Naive B cell (primary cell): ENCODE results near the gene HSPBAP1. TPM values are rescaled to one million over a fixed set of nuclear protein-coding genes. Genes with fewer than 3 reads are reported as not detected.
"Not testable (repeated sequence)": the region's sequence is repeated elsewhere in the genome, so short reads cannot be mapped to it uniquely, and the experiment has no call there.

ENCODE experiments used
- ATAC-seq, 2 donors: fragments of 150-1000 bp; cut with Tn5 transposase; 2 replicates each; pipeline ENCODE4 v1.10.0; 2021; ENCODE audit warnings: low read depth in 2 of 2, mild to moderate bottlenecking in 2 of 2, moderate library complexity in 2 of 2
- DNase-seq: peaks from one replicate; pipeline ENCODE4 v3.0.0; 2022
- H3K27ac Mint-ChIP-seq, 6 donors: one replicate each; pipeline ENCODE4 v1.8.0; 2020 to 2022; ENCODE audit warnings: mild to moderate bottlenecking in 6 of 6, mixed read lengths in 6 of 6, moderate library complexity in 5 of 6, inconsistent platforms in 2 of 6
- H3K27me3 Mint-ChIP-seq, 3 donors: one replicate each; pipeline ENCODE4 v1.8.0; 2021 to 2022; ENCODE audit warnings: mixed read lengths in 3 of 3, mild to moderate bottlenecking in 1 of 3
- H3K36me3 Mint-ChIP-seq, 2 donors: one replicate each; pipeline ENCODE4 v1.8.0; 2020 to 2022; ENCODE audit warnings: mixed read lengths in 2 of 2, inconsistent platforms in 1 of 2, mild to moderate bottlenecking in 1 of 2
- H3K4me1 Mint-ChIP-seq, 3 donors: one replicate each; pipeline ENCODE4 v1.8.0; 2020 to 2022; ENCODE audit warnings: mixed read lengths in 3 of 3, inconsistent platforms in 1 of 3, mild to moderate bottlenecking in 1 of 3, moderate library complexity in 1 of 3
- H3K4me3 Mint-ChIP-seq, 8 donors: one replicate each; pipeline ENCODE4 v1.8.0; 2020 to 2022; ENCODE audit warnings: mild to moderate bottlenecking in 8 of 8, mixed read lengths in 8 of 8, moderate library complexity in 8 of 8, inconsistent platforms in 2 of 8
- H3K9me3 Mint-ChIP-seq, 7 donors: one replicate each; pipeline ENCODE4 v1.8.0; 2020 to 2022; ENCODE audit warnings: mixed read lengths in 7 of 7, mild to moderate bottlenecking in 5 of 7, inconsistent platforms in 2 of 7, moderate library complexity in 1 of 7
- polyA plus RNA-seq, 6 donors: library from polyadenylated mRNA; unstranded; fragments of 300-500 nt; fragmentation: Illumina TruSeq; gene quantifications; one replicate each; pipeline ENCODE4 v1.2.3, GENCODE V29; 2021; ENCODE audit warnings: low read depth in 6 of 6

The HSPBAP1 gene
- polyA plus RNA-seq, 6 donors from 2014 or later, result 8.6 to 14.7 (median 10.7) TPM

GRCh38 chr3:122745369-122746021 is 48.1 kb downstream of the HSPBAP1 start:
- no peaks in the 10 kb centered on the region for H3K4me1 Mint-ChIP-seq

GRCh38 chr3:122743581-122744120 is 50.0 kb downstream of the HSPBAP1 start:
- no peak for DNase-seq
- Mint-ChIP-seq H3K4me3 (no peak overlapping the region), H3K4me1 (no peaks in the 10 kb centered on the region), H3K27ac (peak overlapping the region in 1 of 6 donors; percentile 91), H3K27me3 (no peaks in the 10 kb centered on the region), H3K9me3 (peaks cover 0 to 8% (median 0%) of the 10 kb centered on the region in 7 donors), H3K36me3 (peaks cover 19 to 37% of the 10 kb centered on the region in 2 donors)
- ATAC-seq, result no peak

More at GRCh38 chr3:122745369-122746021, 48.1 kb downstream of the HSPBAP1 start:
- no peaks in the 10 kb centered on the region for H3K27me3 Mint-ChIP-seq
- H3K9me3 Mint-ChIP-seq, result peaks cover 0 to 5% (median 0%) of the 10 kb centered on the region in 7 donors
- H3K4me3 Mint-ChIP-seq, result no peak overlapping the region
- H3K36me3 Mint-ChIP-seq, result peaks cover 12 to 30% of the 10 kb centered on the region in 2 donors
- ATAC-seq, result no peak
- DNase-seq, result no peak
- H3K27ac Mint-ChIP-seq, result peak overlapping the region in 1 of 6 donors; percentile 17

- Mint-ChIP-seq H3K9me3 (peaks cover 0 to 8% (median 0%) of the 10 kb centered on the region in 7 donors), H3K36me3 (peaks cover 19 to 37% of the 10 kb centered on the region in 2 donors)
- ATAC-seq, result no peak
Observed at GRCh38 chr3:122742234-122742633, 51.4 kb downstream of the HSPBAP1 start.

GRCh38 chr3:122739172-122739571 is 54.5 kb downstream of the HSPBAP1 start:
- Mint-ChIP-seq H3K36me3 (peaks cover 19 to 32% of the 10 kb centered on the region in 2 donors), H3K9me3 (peaks cover 0 to 3% (median 0%) of the 10 kb centered on the region in 7 donors), H3K4me1 (no peaks in the 10 kb centered on the region), H3K4me3 (no peak overlapping the region), H3K27ac (peak overlapping the region in 1 of 6 donors; percentile 16), H3K27me3 (no peaks in the 10 kb centered on the region)
- no peak for ATAC-seq
- no peak for DNase-seq

More at GRCh38 chr3:122742234-122742633, 51.4 kb downstream of the HSPBAP1 start:
- no peak overlapping the region for H3K4me3 Mint-ChIP-seq
- H3K4me1 Mint-ChIP-seq, result no peaks in the 10 kb centered on the region
- no peak overlapping the region for H3K27ac Mint-ChIP-seq
- DNase-seq, result no peak
- H3K27me3 Mint-ChIP-seq, result no peaks in the 10 kb centered on the region

- not testable (repeated sequence) for H3K27me3 Mint-ChIP-seq, H3K4me3 Mint-ChIP-seq, H3K9me3 Mint-ChIP-seq, ATAC-seq, DNase-seq, H3K4me1 Mint-ChIP-seq
- Mint-ChIP-seq H3K27ac (peak overlapping the region in 4 of 6 donors; percentile 11 to 85 (median 47)), H3K36me3 (peaks cover 0 to 24% of the 10 kb centered on the region in 2 donors)
Observed at GRCh38 chr3:122732682-122733525, 60.7 kb downstream of the HSPBAP1 start.

- Mint-ChIP-seq H3K27ac (peak overlapping the region; percentile 54 to 91 (median 74)), H3K4me1 (peaks cover 0 to 8% (median 7%) of the 10 kb centered on the region in 3 donors), H3K4me3 (no peak overlapping the region), H3K9me3 (peaks cover 0 to 6% (median 4%) of the 10 kb centered on the region in 7 donors), H3K36me3 (peaks cover 12 to 36% of the 10 kb centered on the region in 2 donors), H3K27me3 (no peaks in the 10 kb centered on the region)
- DNase-seq (no peak), ATAC-seq (no peak)
Observed at GRCh38 chr3:122730240-122730639, 63.4 kb downstream of the HSPBAP1 start.

- ATAC-seq, result no peak
- Mint-ChIP-seq H3K27ac (peak overlapping the region; percentile 19 to 74 (median 36)), H3K36me3 (peaks cover 13 to 34% of the 10 kb centered on the region in 2 donors), H3K9me3 (peaks cover 0 to 7% (median 4%) of the 10 kb centered on the region in 7 donors), H3K4me1 (peaks cover 0 to 8% (median 7%) of the 10 kb centered on the region in 3 donors), H3K4me3 (no peak overlapping the region), H3K27me3 (no peaks in the 10 kb centered on the region)
- no peak for DNase-seq
Observed at GRCh38 chr3:122728756-122729514, 64.7 kb downstream of the HSPBAP1 start.

- ATAC-seq (no peak), DNase-seq (no peak)
- H3K27me3 Mint-ChIP-seq, result no peaks in the 10 kb centered on the region
- H3K36me3 Mint-ChIP-seq, result peaks cover 21 to 35% of the 10 kb centered on the region in 2 donors
- peaks cover 0 to 8% (median 4%) of the 10 kb centered on the region in 7 donors for H3K9me3 Mint-ChIP-seq
- peak overlapping the region in 3 of 6 donors; percentile 19 to 74 (median 48) for H3K27ac Mint-ChIP-seq
- H3K4me3 Mint-ChIP-seq, result no peak overlapping the region
- peaks cover 0 to 8% (median 7%) of the 10 kb centered on the region in 3 donors for H3K4me1 Mint-ChIP-seq
Observed at GRCh38 chr3:122728186-122728585, 65.4 kb downstream of the HSPBAP1 start.

- Mint-ChIP-seq H3K36me3 (peaks cover 25 to 37% of the 10 kb centered on the region in 2 donors), H3K4me3 (no peak overlapping the region), H3K9me3 (peaks cover 0 to 8% (median 4%) of the 10 kb centered on the region in 7 donors), H3K27me3 (no peaks in the 10 kb centered on the region), H3K4me1 (peaks cover 0 to 8% (median 6%) of the 10 kb centered on the region in 3 donors), H3K27ac (peak overlapping the region in 4 of 6 donors; percentile 19 to 69 (median 58))
- DNase-seq (no peak), ATAC-seq (no peak)
Observed at GRCh38 chr3:122727766-122728165, 65.9 kb downstream of the HSPBAP1 start.

GRCh38 chr3:122727294-122727693 is 66.3 kb downstream of the HSPBAP1 start:
- Mint-ChIP-seq H3K27ac (peak overlapping the region in 3 of 6 donors; percentile 48 to 82 (median 69)), H3K36me3 (peaks cover 25 to 37% of the 10 kb centered on the region in 2 donors), H3K4me1 (peaks cover 0 to 8% (median 8%) of the 10 kb centered on the region in 3 donors), H3K27me3 (no peaks in the 10 kb centered on the region), H3K9me3 (peaks cover 0 to 8% (median 4%) of the 10 kb centered on the region in 7 donors), H3K4me3 (no peak overlapping the region)
- DNase-seq, result no peak
- ATAC-seq, result no peak

GRCh38 chr3:122725106-122725505 is 68.5 kb downstream of the HSPBAP1 start:
- Mint-ChIP-seq H3K27me3 (no peaks in the 10 kb centered on the region), H3K36me3 (peaks cover 34 to 42% of the 10 kb centered on the region in 2 donors), H3K4me3 (no peak overlapping the region), H3K9me3 (peaks cover 0 to 8% (median 4%) of the 10 kb centered on the region in 7 donors), H3K4me1 (peaks cover 11 to 28% (median 14%) of the 10 kb centered on the region in 3 donors), H3K27ac (no peak overlapping the region)
- ATAC-seq, result no peak
- no peak for DNase-seq

- peaks cover 51 to 58% of the 10 kb centered on the region in 2 donors for H3K36me3 Mint-ChIP-seq
- ATAC-seq (no peak), DNase-seq (no peak)
- peak overlapping the region in 5 of 6 donors; percentile 13 to 98 (median 84) for H3K27ac Mint-ChIP-seq
- no peaks in the 10 kb centered on the region for H3K27me3 Mint-ChIP-seq
- peaks cover 0 to 6% (median 0%) of the 10 kb centered on the region in 7 donors for H3K9me3 Mint-ChIP-seq
- H3K4me3 Mint-ChIP-seq, result no peak overlapping the region
- peaks cover 11 to 37% (median 21%) of the 10 kb centered on the region in 3 donors for H3K4me1 Mint-ChIP-seq
Observed at GRCh38 chr3:122719273-122719921, 74.2 kb downstream of the HSPBAP1 start.
